ENCODE measurements around the gene SEMA4G. TPM values are rescaled to one million over a fixed set of nuclear protein-coding genes. Genes with fewer than 3 reads are reported as not detected.

The SEMA4G gene
- polyA plus RNA-seq, 2 of the 4 experiments (the other 2 are of a cell fraction), result 13.5 to 17.4 TPM

- H3K9me3 ChIP-seq, result no peaks in the 10 kb centered on the region
- no peak overlapping the region for H3K4me3 ChIP-seq
- ChIA-PET CTCF (interaction anchor here (1.0 kb wide), 1 partner anchor 9 kb away, joined by 3 read pairs; no protein-coding TSS in a partner anchor), POLR2A (interaction anchor here (1.2 kb wide), 1 partner anchor 27 kb away, joined by 4 read pairs; the partner anchor contains the start of gene SLF2)
- no peaks in the 10 kb centered on the region for H3K4me1 ChIP-seq
- TF ChIP-seq CEBPB (IDR thresholded peaks at IDR 0.05) (no peak), REST (IDR thresholded peaks at IDR 0.05) (no peak), JUN (IDR thresholded peaks at IDR 0.05) (no peak), RAD21 (conservative IDR thresholded peaks at IDR 0.05 in 1 of 2, IDR thresholded peaks at IDR 0.05 in 1 of 2) (no peak), POLR2AphosphoS2 (conservative IDR thresholded peaks at IDR 0.05; ENCODE audit: low read length) (no peak), MYC (IDR thresholded peaks at IDR 0.05; ENCODE audit: borderline replicate concordance, low read length) (no peak)
- ATAC-seq, result no peak
- no peak for DNase-seq (ENCODE audit: low read depth in 1 of 2, low spot score in 1 of 2)
- FAIRE-seq, result no peak
- no peak overlapping the region for H3K4me2 ChIP-seq
- H3K27ac ChIP-seq, result no peak overlapping the region
Measured at GRCh38 chr10:100939763-100940344, 29.4 kb upstream of the SEMA4G start.

- DNase-seq (ENCODE audit: low read depth in 1 of 2, low spot score in 1 of 2), result no peak
- no peak for ATAC-seq
- ChIA-PET CTCF (interaction anchor here (1.2 kb wide), 1 partner anchor 33 kb away, joined by 3 read pairs; no protein-coding TSS in a partner anchor), POLR2A (no interaction called here)
- WGBS (ENCODE audit: missing lambda C conversion rate), result 94% methylated on average over 3 of the region's 3 CpGs
- Histone ChIP-seq H3K4me1 (no peaks in the 10 kb centered on the region), H3K27ac (no peak overlapping the region), H3K9me3 (no peaks in the 10 kb centered on the region), H3K4me3 (no peak overlapping the region), H3K4me2 (no peak overlapping the region)
- TF ChIP-seq SREBF2 (IDR thresholded peaks at IDR 0.05), result no peak
- no peak for TF ChIP-seq ATOH8 (CRISPR knock-in tag; IDR thresholded peaks at IDR 0.05; ENCODE audit: low read depth)
- no peak for TF ChIP-seq ESRRA (IDR thresholded peaks at IDR 0.05; ENCODE audit: borderline replicate concordance, low read length)
- TF ChIP-seq CEBPB (IDR thresholded peaks at IDR 0.05), result peak in 1 of 2 experiments; percentile 62; a peak in 2 of 4 replicates
- no peak for FAIRE-seq
Measured at GRCh38 chr10:100942229-100942628, 27.1 kb upstream of the SEMA4G start.

GRCh38 chr10:100943508-100943907 is 25.8 kb upstream of the SEMA4G start:
- Histone ChIP-seq H3K4me1 (no peaks in the 10 kb centered on the region), H3K27ac (no peak overlapping the region), H3K4me2 (no peak overlapping the region), H3K4me3 (no peak overlapping the region), H3K9me3 (no peaks in the 10 kb centered on the region)
- FAIRE-seq (no peak), DNase-seq (ENCODE audit: low read depth in 1 of 2, low spot score in 1 of 2) (no peak), ATAC-seq (no peak)
- POLR2A ChIA-PET, result no interaction called here
- CTCF ChIA-PET, result interaction anchor here (0.8 to 1.1 kb wide), 3 partner anchors 9 to 65 kb away, joined by 3 read pairs; partner anchors contain the start of gene LZTS2
- TF ChIP-seq SMC3 (IDR thresholded peaks at IDR 0.05) (no peak), RNF2 (IDR thresholded peaks at IDR 0.05; ENCODE audit: borderline replicate concordance, low read depth) (no peak), HMGXB4 (CRISPR knock-in tag; IDR thresholded peaks at IDR 0.05; ENCODE audit: borderline replicate concordance) (no peak), ZC3H11A (IDR thresholded peaks at IDR 0.05) (no peak), BCL3 (IDR thresholded peaks at IDR 0.05) (no peak), RFX5 (IDR thresholded peaks at IDR 0.05) (no peak), RCOR1 (IDR thresholded peaks at IDR 0.05; ENCODE audit: low read depth, low read length) (no peak), NPAS2 (CRISPR knock-in tag; IDR thresholded peaks at IDR 0.05; ENCODE audit: borderline replicate concordance) (no peak), POLR2AphosphoS2 (conservative IDR thresholded peaks at IDR 0.05; ENCODE audit: low read length) (no peak), ZSCAN20 (CRISPR knock-in tag; IDR thresholded peaks at IDR 0.05) (no peak), KDM5A (IDR thresholded peaks at IDR 0.05) (no peak), USF2 (IDR thresholded peaks at IDR 0.05) (no peak), ELK1 (IDR thresholded peaks at IDR 0.05; ENCODE audit: low read depth, low read length) (no peak), CEBPB (IDR thresholded peaks at IDR 0.05) (no peak), FOSL2 (IDR thresholded peaks at IDR 0.05) (no peak), FOSL2 (CRISPR knock-in tag; IDR thresholded peaks at IDR 0.05) (no peak)

Measured in A549 (cell line).